Glutamatergic neuron (in vitro differentiated cells): ENCODE measurements around the gene ZXDC. TPM values are rescaled to one million over a fixed set of nuclear protein-coding genes. Genes with fewer than 3 reads are reported as not detected.

Experiments used
- DNase-seq: peaks from one replicate; pipeline ENCODE4 v3.0.0; 2022
- H3K27ac Mint-ChIP-seq: one replicate; pipeline ENCODE4 v1.8.0; 2020; ENCODE audit warnings: mild to moderate bottlenecking, mixed read lengths, inconsistent platforms; ENCODE audit not compliant: unreplicated experiment
- H3K27me3 Mint-ChIP-seq: one replicate; pipeline ENCODE4 v1.8.0; 2020; ENCODE audit warnings: mild to moderate bottlenecking, moderate library complexity, mixed read lengths, inconsistent platforms; ENCODE audit not compliant: unreplicated experiment
- H3K36me3 Mint-ChIP-seq: one replicate; pipeline ENCODE4 v1.8.0; 2020; ENCODE audit warnings: mild to moderate bottlenecking, mixed read lengths, inconsistent platforms; ENCODE audit not compliant: unreplicated experiment
- H3K4me1 Mint-ChIP-seq: one replicate; pipeline ENCODE4 v1.8.0; 2020; ENCODE audit warnings: mild to moderate bottlenecking, low read depth, mixed read lengths, inconsistent platforms; ENCODE audit not compliant: unreplicated experiment
- H3K4me3 Mint-ChIP-seq: one replicate; pipeline ENCODE4 v1.8.0; 2020; ENCODE audit warnings: mild to moderate bottlenecking, mixed read lengths, inconsistent platforms; ENCODE audit not compliant: unreplicated experiment
- H3K9me3 Mint-ChIP-seq: one replicate; pipeline ENCODE4 v1.8.0; 2020; ENCODE audit warnings: mild to moderate bottlenecking, moderate library complexity, mixed read lengths, inconsistent platforms; ENCODE audit not compliant: unreplicated experiment
- total RNA-seq: library from RNA; stranded (reverse); fragmentation: NEBNext Ultra II Directional; extraction: Animal tissue kit (Norgen Biotek cat#: 25700); gene quantifications from one replicate; pipeline ENCODE4 v1.2.1, GENCODE V29; 2021; ENCODE audit not compliant: unreplicated experiment
- TF ChIP-seq, protein P1 (sequence below): fragments of 200-600 bp; sonication (generic); IDR thresholded peaks from one replicate; pipeline ENCODE4 v1.5.0; 2021; ENCODE audit not compliant: partially characterized antibody, unreplicated experiment

The ZXDC gene
- total RNA-seq, 1 donor from 2014 or later: 39.5 TPM

DNA sequence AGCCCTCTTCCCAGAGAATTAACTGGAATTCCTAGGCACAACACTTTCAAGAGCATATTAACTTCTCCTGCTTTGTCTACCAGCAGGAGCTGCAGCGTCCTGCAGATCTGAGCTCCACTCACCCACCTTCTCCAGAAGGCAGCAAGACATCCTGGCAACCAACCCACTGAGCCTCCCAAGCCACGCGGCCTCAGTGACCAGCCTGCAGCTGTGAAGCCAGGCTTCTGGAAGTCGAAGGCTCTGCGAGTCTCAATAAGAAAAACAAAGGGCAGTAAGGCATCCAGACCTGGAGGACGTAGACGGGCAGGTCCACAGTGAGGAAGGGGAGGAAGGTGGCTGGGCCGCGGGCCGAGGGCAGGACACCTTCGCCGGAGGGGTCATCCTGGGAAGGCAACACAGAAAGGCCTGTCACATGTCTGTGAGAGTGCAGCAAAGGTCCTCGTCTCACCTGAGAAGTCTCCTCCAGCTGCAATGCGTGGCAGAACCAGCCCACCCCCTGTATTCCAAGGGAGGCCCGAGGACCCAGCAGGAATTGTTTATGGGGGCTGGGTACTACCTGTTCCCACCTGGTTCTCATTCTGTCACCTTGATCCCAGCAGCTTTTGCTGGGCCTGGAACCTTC, 36.2 kb downstream of the ZXDC start:
- no peaks in the 10 kb centered on the region for H3K9me3 Mint-ChIP-seq
- H3K27ac Mint-ChIP-seq: no peak overlapping the region
- DNase-seq: no peak
- peaks cover 7% of the 10 kb centered on the region for H3K4me1 Mint-ChIP-seq
- no peaks in the 10 kb centered on the region for H3K36me3 Mint-ChIP-seq
- TF ChIP-seq, protein P1, sequence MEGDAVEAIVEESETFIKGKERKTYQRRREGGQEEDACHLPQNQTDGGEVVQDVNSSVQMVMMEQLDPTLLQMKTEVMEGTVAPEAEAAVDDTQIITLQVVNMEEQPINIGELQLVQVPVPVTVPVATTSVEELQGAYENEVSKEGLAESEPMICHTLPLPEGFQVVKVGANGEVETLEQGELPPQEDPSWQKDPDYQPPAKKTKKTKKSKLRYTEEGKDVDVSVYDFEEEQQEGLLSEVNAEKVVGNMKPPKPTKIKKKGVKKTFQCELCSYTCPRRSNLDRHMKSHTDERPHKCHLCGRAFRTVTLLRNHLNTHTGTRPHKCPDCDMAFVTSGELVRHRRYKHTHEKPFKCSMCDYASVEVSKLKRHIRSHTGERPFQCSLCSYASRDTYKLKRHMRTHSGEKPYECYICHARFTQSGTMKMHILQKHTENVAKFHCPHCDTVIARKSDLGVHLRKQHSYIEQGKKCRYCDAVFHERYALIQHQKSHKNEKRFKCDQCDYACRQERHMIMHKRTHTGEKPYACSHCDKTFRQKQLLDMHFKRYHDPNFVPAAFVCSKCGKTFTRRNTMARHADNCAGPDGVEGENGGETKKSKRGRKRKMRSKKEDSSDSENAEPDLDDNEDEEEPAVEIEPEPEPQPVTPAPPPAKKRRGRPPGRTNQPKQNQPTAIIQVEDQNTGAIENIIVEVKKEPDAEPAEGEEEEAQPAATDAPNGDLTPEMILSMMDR: no peak
- peaks cover 3% of the 10 kb centered on the region for H3K27me3 Mint-ChIP-seq
- no peak overlapping the region for H3K4me3 Mint-ChIP-seq

DNA sequence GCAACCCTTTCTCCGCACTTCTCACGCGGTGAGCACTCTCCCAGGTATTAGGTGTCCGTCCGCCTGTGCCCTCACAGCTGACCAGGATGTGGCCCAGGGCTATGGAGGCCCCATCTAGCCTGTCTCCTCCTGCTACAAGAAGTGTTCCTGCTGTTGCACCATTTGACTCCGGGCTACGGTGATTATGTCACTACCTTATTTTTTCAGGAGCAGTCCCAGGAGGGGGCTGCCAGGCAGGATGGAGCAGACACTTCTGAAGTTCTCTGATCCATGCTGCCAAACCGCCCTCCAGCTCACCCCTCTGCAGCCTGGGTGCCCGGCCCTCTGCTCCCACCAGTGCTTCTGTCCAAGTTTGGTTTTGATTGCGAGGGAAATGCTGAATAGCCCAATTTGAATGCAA, 36.9 kb downstream of the ZXDC start:
- TF ChIP-seq, protein P1: no peak
- Mint-ChIP-seq H3K36me3 (no peaks in the 10 kb centered on the region), H3K4me3 (no peak overlapping the region), H3K27me3 (peaks cover 4% of the 10 kb centered on the region), H3K4me1 (peaks cover 12% of the 10 kb centered on the region), H3K9me3 (no peaks in the 10 kb centered on the region), H3K27ac (no peak overlapping the region)
- no peak for DNase-seq

DNA sequence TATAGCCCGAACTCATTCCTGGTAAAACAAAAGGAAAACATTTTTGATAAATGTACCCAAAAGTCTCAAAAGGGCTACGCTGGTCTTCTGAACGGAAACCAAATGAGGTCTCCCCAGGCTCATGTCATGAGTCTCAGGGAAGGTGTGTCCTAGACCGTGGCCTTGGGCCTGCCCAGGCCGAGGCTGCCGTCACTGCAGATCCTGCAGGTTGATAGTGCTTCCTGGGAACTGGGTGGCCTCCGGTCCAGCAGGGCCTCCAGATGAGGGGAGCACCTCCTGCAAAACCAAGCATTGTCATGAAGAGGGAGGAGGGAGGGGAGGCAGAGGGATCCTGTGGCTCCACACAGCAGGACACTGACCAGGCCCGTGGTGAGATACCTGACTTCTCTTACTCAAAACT, 37.5 kb downstream of the ZXDC start:
- Mint-ChIP-seq H3K4me1 (peaks cover 12% of the 10 kb centered on the region), H3K9me3 (peaks cover 1% of the 10 kb centered on the region), H3K27me3 (peaks cover 4% of the 10 kb centered on the region), H3K27ac (no peak overlapping the region), H3K4me3 (no peak overlapping the region), H3K36me3 (no peaks in the 10 kb centered on the region)
- DNase-seq: no peak
- TF ChIP-seq, protein P1: no peak

DNA sequence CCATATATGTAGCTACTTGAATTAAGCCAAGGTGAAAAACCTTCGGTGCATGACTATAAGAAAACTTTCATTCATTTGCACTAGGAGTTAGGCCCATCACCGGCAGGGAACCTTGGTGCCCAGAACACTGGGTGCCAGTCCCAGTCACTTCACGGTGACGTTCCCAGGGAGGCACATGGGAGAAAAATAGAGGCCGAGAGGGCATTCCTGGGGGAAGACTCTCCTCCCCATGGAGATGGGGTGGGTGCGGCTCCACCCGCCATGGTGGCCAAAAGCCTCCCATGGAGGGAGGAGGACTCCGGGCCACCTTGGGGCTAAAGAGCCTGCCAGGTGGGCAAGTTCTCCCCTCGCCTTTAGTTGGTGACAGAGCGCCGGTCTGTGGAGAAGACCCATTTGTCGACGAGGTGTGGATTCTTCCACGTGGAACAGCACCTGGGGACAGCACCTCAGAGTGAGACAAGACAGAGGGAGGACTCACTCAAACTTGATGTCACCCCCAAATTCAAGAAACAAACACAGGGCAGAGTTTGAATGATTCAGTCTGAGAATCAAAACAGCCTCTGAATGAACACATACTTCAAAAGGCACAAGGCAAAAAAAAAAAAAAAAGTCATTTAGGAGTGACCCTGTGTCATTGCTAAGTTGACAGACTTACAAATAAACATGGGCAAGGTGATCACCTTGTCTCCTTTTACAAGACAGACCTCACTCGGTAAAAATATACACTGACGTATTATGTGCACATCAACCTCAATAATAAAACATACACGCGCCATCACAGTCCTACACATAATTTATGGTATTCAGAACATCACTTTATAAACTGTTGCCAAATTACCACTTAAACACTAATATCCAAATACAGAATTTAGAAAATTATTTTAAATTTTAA, 38.6 kb downstream of the ZXDC start:
- Mint-ChIP-seq H3K36me3 (no peaks in the 10 kb centered on the region), H3K9me3 (peaks cover 2% of the 10 kb centered on the region), H3K27me3 (peaks cover 4% of the 10 kb centered on the region), H3K27ac (no peak overlapping the region), H3K4me3 (no peak overlapping the region), H3K4me1 (peaks cover 12% of the 10 kb centered on the region)
- TF ChIP-seq, protein P1: no peak
- no peak for DNase-seq
